Measurements from ENCODE around the gene SULF2.

The SULF2 gene

GRCh38 chr20:47667086-47667485 lies 118.2 kb downstream of the SULF2 start:
- TF ChIP-seq, protein P1, sequence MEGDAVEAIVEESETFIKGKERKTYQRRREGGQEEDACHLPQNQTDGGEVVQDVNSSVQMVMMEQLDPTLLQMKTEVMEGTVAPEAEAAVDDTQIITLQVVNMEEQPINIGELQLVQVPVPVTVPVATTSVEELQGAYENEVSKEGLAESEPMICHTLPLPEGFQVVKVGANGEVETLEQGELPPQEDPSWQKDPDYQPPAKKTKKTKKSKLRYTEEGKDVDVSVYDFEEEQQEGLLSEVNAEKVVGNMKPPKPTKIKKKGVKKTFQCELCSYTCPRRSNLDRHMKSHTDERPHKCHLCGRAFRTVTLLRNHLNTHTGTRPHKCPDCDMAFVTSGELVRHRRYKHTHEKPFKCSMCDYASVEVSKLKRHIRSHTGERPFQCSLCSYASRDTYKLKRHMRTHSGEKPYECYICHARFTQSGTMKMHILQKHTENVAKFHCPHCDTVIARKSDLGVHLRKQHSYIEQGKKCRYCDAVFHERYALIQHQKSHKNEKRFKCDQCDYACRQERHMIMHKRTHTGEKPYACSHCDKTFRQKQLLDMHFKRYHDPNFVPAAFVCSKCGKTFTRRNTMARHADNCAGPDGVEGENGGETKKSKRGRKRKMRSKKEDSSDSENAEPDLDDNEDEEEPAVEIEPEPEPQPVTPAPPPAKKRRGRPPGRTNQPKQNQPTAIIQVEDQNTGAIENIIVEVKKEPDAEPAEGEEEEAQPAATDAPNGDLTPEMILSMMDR (conservative IDR thresholded peaks at IDR 0.05; ENCODE audit: low read depth, low read length): no peak
- no peak for DNase-seq (ENCODE audit: low read depth)
- no peak overlapping the region for H3K4me3 ChIP-seq (ENCODE audit: low read length)

- TF ChIP-seq, protein P1 (conservative IDR thresholded peaks at IDR 0.05; ENCODE audit: low read depth, low read length): no peak
- H3K4me3 ChIP-seq (ENCODE audit: low read length): no peak overlapping the region
- DNase-seq (ENCODE audit: low read depth): no peak
These were observed 119.0 kb downstream of the SULF2 start for GRCh38 chr20:47666304-47666703.

GRCh38 chr20:47665221-47665991 lies 119.9 kb downstream of the SULF2 start:
- H3K4me3 ChIP-seq (ENCODE audit: low read length): no peak overlapping the region
- TF ChIP-seq, protein P1 (conservative IDR thresholded peaks at IDR 0.05; ENCODE audit: low read depth, low read length): no peak
- no peak for DNase-seq (ENCODE audit: low read depth)

GRCh38 chr20:47664744-47665143 lies 120.5 kb downstream of the SULF2 start:
- TF ChIP-seq, protein P1 (conservative IDR thresholded peaks at IDR 0.05; ENCODE audit: low read depth, low read length): no peak
- no peak for DNase-seq (ENCODE audit: low read depth)
- H3K4me3 ChIP-seq (ENCODE audit: low read length): no peak overlapping the region

DNA sequence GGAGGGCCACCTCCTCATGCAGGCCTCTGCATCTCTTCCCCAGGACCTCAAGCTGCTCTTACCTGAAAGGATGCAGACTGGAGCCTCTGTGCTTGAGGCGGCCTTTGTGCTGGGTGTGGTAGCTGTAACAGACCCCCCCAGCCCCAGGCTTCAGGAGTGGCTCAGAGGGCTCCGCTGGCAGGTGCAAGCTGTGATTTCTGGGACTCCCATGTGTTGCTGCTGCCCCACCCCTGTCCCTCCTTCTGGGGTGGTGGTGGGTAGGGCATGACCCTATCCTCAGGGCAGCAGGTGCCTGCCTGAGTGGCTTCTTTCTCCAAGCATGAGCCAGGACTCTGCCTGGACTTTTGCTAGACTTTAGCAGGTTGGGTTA lies 121.2 kb downstream of the SULF2 start:
- DNase-seq (ENCODE audit: low read depth): no peak
- TF ChIP-seq, protein P1 (conservative IDR thresholded peaks at IDR 0.05; ENCODE audit: low read depth, low read length): no peak
- no peak overlapping the region for H3K4me3 ChIP-seq (ENCODE audit: low read length)

GRCh38 chr20:47663354-47664067 lies 121.8 kb downstream of the SULF2 start:
- no peak overlapping the region for H3K4me3 ChIP-seq (ENCODE audit: low read length)
- TF ChIP-seq, protein P1 (conservative IDR thresholded peaks at IDR 0.05; ENCODE audit: low read depth, low read length): peak; percentile 98
- no peak for DNase-seq (ENCODE audit: low read depth)
